ENCODE data around the gene MACROD2. TPM values are rescaled to one million over a fixed set of nuclear protein-coding genes. Genes with fewer than 3 reads are reported as not detected.

Gene MACROD2
- total and polyA plus RNA-seq, 2 experiments from 2014 or later, result 2.8 to 4.3 TPM

- no peak for DNase-seq (ENCODE audit: low spot score)
- Mint-ChIP-seq H3K4me1 (no peaks in the 10 kb centered on the region), H3K9me3 (peaks cover 20% of the 10 kb centered on the region), H3K27ac (no peak overlapping the region), H3K4me3 (no peak overlapping the region), H3K36me3 (ENCODE audit: low read depth) (peaks cover 3% of the 10 kb centered on the region; the same call in 2 of the 3 replicates), H3K27me3 (ENCODE audit: insufficient read depth, low read depth, poor library complexity) (no peaks in the 10 kb centered on the region)
- no peaks in the 10 kb centered on the region for H4K20me1 ChIP-seq (replicated peaks; ENCODE audit: insufficient read depth)
- no peak overlapping the region for H3K27ac ChIP-seq (ENCODE audit: low read depth)
- H3K27me3 ChIP-seq (ENCODE audit: insufficient read depth), result no peaks in the 10 kb centered on the region
- H3K79me2 ChIP-seq (replicated peaks; ENCODE audit: insufficient read depth), result no peaks in the 10 kb centered on the region
- H3F3A ChIP-seq (replicated peaks; ENCODE audit: low read depth), result no peaks in the 10 kb centered on the region
- TF ChIP-seq ZNF331 (CRISPR knock-in tag; IDR thresholded peaks at IDR 0.05; ENCODE audit: low read depth) (no peak), EZH2 (IDR thresholded peaks at IDR 0.05; ENCODE audit: low read depth, unreplicated experiment) (no peak), JUNB (IDR thresholded peaks at IDR 0.05; ENCODE audit: unreplicated experiment) (no peak), EZH2phosphoT487 (IDR thresholded peaks at IDR 0.05; ENCODE audit: unreplicated experiment) (no peak), ETS1 (IDR thresholded peaks at IDR 0.05) (no peak), CTCF (conservative IDR thresholded peaks at IDR 0.05; ENCODE audit: low read depth in 2 of 2) (no peak), CREB1 (CRISPR knock-in tag; IDR thresholded peaks at IDR 0.05; ENCODE audit: low read depth) (no peak), ZNF462 (CRISPR knock-in tag; IDR thresholded peaks at IDR 0.05) (no peak), NANOG (IDR thresholded peaks at IDR 0.05; ENCODE audit: borderline replicate concordance) (no peak)
- no peaks in the 10 kb centered on the region for H3K36me3 ChIP-seq (ENCODE audit: insufficient read depth)
- H3K4me2 ChIP-seq, result no peak overlapping the region
- no peaks in the 10 kb centered on the region for H3K4me1 ChIP-seq (ENCODE audit: insufficient read depth)
- no peak for ATAC-seq
- no peak overlapping the region for H2AFZ ChIP-seq
- H3K4me3 ChIP-seq, result no peak overlapping the region
- H3K9me2 ChIP-seq (ENCODE audit: insufficient read depth), result no peaks in the 10 kb centered on the region
These were observed 183.2 kb downstream of the MACROD2 start for GRCh38 chr20:14178528-14178927.

Measured in GM23338 (cell line).